ENCODE data around the gene DUS4L.

- TF ChIP-seq CTCF (IDR thresholded peaks at IDR 0.05) (no peak), POLR2AphosphoS5 (IDR thresholded peaks at IDR 0.05) (no peak)
Measured at GRCh38 chr7:107573537-107573936, 9.8 kb downstream of the DUS4L start.

Data from sigmoid colon (tissue), 4 donors.